GM23338 (cell line): ENCODE results near the gene GPR183. TPM values are rescaled to one million over a fixed set of nuclear protein-coding genes. Genes with fewer than 3 reads are reported as not detected.

Experiments
- ATAC-seq: fragments of 200-7000 bp; cut with Tn5 transposase; 3 replicates; pipeline ENCODE4 v1.9.1; 2020
- DNase-seq: peaks from one replicate; pipeline ENCODE4 v3.0.0-alpha.2; 2015; ENCODE audit warnings: low spot score
- H2AFZ ChIP-seq: fragments of 200-600 bp; sonication (generic); 2 replicates; pipeline ENCODE4 v1.8.0; 2016; ENCODE audit warnings: antibody characterized with exemption, mild to moderate bottlenecking, moderate library complexity
- H3F3A ChIP-seq: fragments of 200-600 bp; sonication (generic); replicated peaks from 2 replicates; pipeline ENCODE4 v1.8.0; 2017; ENCODE audit warnings: antibody characterized with exemption, mixed run types, low read depth
- H3K27ac ChIP-seq: fragments of 200-600 bp; sonication (generic); 2 replicates; pipeline ENCODE4 v1.6.1; 2016; ENCODE audit warnings: low read depth
- H3K27me3 ChIP-seq: fragments of 200-600 bp; sonication (generic); 2 replicates; pipeline ENCODE4 v1.8.0; 2016; ENCODE audit warnings: mild to moderate bottlenecking, mixed run types, moderate library complexity; ENCODE audit not compliant: insufficient read depth
- H3K36me3 ChIP-seq: fragments of 200-600 bp; sonication (generic); 2 replicates; pipeline ENCODE4 v1.8.0; 2016; ENCODE audit warnings: mild to moderate bottlenecking; ENCODE audit not compliant: insufficient read depth
- H3K4me1 ChIP-seq: fragments of 200-600 bp; sonication (generic); 2 replicates; pipeline ENCODE4 v1.8.0; 2016; ENCODE audit warnings: mild to moderate bottlenecking, moderate library complexity; ENCODE audit not compliant: insufficient read depth
- H3K4me2 ChIP-seq: fragments of 200-600 bp; sonication (generic); 2 replicates; pipeline ENCODE4 v1.7.1; 2017; ENCODE audit warnings: mixed run types
- H3K4me3 ChIP-seq: fragments of 200-600 bp; sonication (generic); 2 replicates; pipeline ENCODE4 v1.6.1; 2016; ENCODE audit warnings: mixed run types
- H3K79me2 ChIP-seq: fragments of 200-600 bp; sonication (generic); replicated peaks from 2 replicates; pipeline ENCODE4 v1.8.0; 2017; ENCODE audit warnings: mild to moderate bottlenecking; ENCODE audit not compliant: insufficient read depth
- H3K9me2 ChIP-seq: fragments of 200-600 bp; sonication (generic); 2 replicates; pipeline ENCODE4 v1.8.0; 2017; ENCODE audit not compliant: insufficient read depth
- H4K20me1 ChIP-seq: fragments of 200-600 bp; sonication (generic); replicated peaks from 2 replicates; pipeline ENCODE4 v1.8.0; 2017; ENCODE audit warnings: mild to moderate bottlenecking; ENCODE audit not compliant: insufficient read depth
- H3K27ac Mint-ChIP-seq: 2 replicates; pipeline ENCODE4 v1.8.0; 2020; ENCODE audit warnings: inconsistent platforms, mild to moderate bottlenecking, moderate library complexity, mixed read lengths
- H3K27me3 Mint-ChIP-seq: 3 replicates; pipeline ENCODE4 v1.8.0; 2022; ENCODE audit warnings: low read depth, mild to moderate bottlenecking, moderate library complexity, mixed read lengths, inconsistent platforms; ENCODE audit not compliant: insufficient read depth, poor library complexity
- H3K36me3 Mint-ChIP-seq: 3 replicates; pipeline ENCODE4 v1.8.0; 2021; ENCODE audit warnings: low read depth, mild to moderate bottlenecking, inconsistent platforms, moderate library complexity, mixed read lengths
- H3K4me1 Mint-ChIP-seq: 3 replicates; pipeline ENCODE4 v1.8.0; 2020; ENCODE audit warnings: mild to moderate bottlenecking, inconsistent platforms, mixed read lengths
- H3K4me3 Mint-ChIP-seq: 3 replicates; pipeline ENCODE4 v1.8.0; 2021; ENCODE audit warnings: moderate library complexity, mild to moderate bottlenecking, inconsistent platforms, mixed read lengths
- H3K9me3 Mint-ChIP-seq: 3 replicates; pipeline ENCODE4 v1.8.0; 2020; ENCODE audit warnings: moderate library complexity, mild to moderate bottlenecking, inconsistent platforms, mixed read lengths
- EZH2phosphoT487 ChIP-seq: fragments of 200-600 bp; sonication (generic); IDR thresholded peaks from one replicate; pipeline ENCODE4 v1.8.1; 2018; ENCODE audit warnings: antibody characterized with exemption; ENCODE audit not compliant: unreplicated experiment
- JUNB ChIP-seq: IDR thresholded peaks from one replicate; pipeline ENCODE4 v1.6.1; 2016; ENCODE audit warnings: antibody characterized with exemption; ENCODE audit not compliant: unreplicated experiment
- NANOG ChIP-seq: IDR thresholded peaks from 2 replicates; pipeline ENCODE4 v1.6.1; 2016; ENCODE audit warnings: antibody characterized with exemption, borderline replicate concordance
- STAT1 ChIP-seq: IDR thresholded peaks from one replicate; pipeline ENCODE4 v1.6.1; 2016; ENCODE audit warnings: antibody characterized with exemption; ENCODE audit not compliant: unreplicated experiment
- ZNF331 ChIP-seq: fragments of 250-450 bp; sonication (Bioruptor Pico); IDR thresholded peaks from 2 replicates; pipeline ENCODE4 v1.5.0; 2020; ENCODE audit warnings: low read depth, mild to moderate bottlenecking, moderate library complexity
- polyA plus RNA-seq: library from polyadenylated mRNA; unstranded; fragments of >200 nt; fragmentation: Nextera tagmentation; extraction: Ambion mirVana; gene quantifications from 2 replicates; pipeline ENCODE4 v1.2.1, GENCODE V29; 2016
- total RNA-seq: library from RNA; depleted of rRNA; stranded (reverse); fragments of >200 nt; shearing (Covaris generic); gene quantifications from 2 replicates; pipeline ENCODE4 v1.2.3, GENCODE V29; 2014
- TF ChIP-seq, protein P1 (sequence below): IDR thresholded peaks from one replicate; pipeline ENCODE4 v1.6.1; 2018; ENCODE audit warnings: antibody characterized with exemption; ENCODE audit not compliant: unreplicated experiment
- TF ChIP-seq, protein P2 (sequence below): fragments of 250-450 bp; sonication (Bioruptor Pico); IDR thresholded peaks from 2 replicates; pipeline ENCODE4 v1.5.0; 2020; ENCODE audit warnings: mild to moderate bottlenecking, moderate library complexity
- TF ChIP-seq, protein P3 (sequence below), 2 experiments: fragments of 200-600 bp in 1 of 2; sonication (generic) in 1 of 2; conservative IDR thresholded peaks; 2 replicates each; pipeline versions ENCODE4 v1.5.1 to v1.6.1; 2016 to 2017; ENCODE audit warnings: antibody characterized with exemption in 2 of 2, low read depth in 2 of 2, mild to moderate bottlenecking in 2 of 2, moderate library complexity in 1 of 2
- TF ChIP-seq, protein P4 (sequence below): IDR thresholded peaks from 2 replicates; pipeline ENCODE4 v1.6.1; 2016; ENCODE audit warnings: antibody characterized with exemption

The GPR183 gene
- total and polyA plus RNA-seq, 2 experiments from 2014 or later: 0.78 TPM; not detected in 1

DNA sequence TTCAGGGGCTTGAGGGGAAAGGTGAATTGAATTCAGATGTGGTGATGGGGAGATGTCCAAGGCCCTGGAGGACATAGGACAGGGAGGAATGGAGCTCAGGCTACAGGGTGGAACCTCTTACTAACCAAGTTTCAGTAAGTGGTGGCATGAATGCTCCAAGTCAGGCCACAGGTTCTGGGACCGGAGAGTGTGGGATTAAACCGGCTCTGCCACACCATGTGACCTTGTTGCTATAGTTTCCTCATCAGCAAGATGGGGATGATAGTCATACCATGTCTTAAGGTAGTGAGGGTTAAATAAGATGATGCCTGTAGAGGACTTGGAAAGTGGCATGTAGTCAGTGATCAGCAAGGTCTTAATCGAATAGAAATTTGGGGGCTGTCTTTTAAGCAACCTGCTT lies 16.3 kb downstream of the GPR183 start:
- H3K79me2 ChIP-seq: 0 out of 2 replicates have a peak, but pooled peaks cover 3% of the 10 kb centered on the region
- no peak overlapping the region for H3K4me2 ChIP-seq
- TF ChIP-seq STAT1 (no peak), EZH2phosphoT487 (no peak), JUNB (no peak), NANOG (no peak), ZNF331 (CRISPR knock-in tag) (no peak)
- TF ChIP-seq, protein P1, sequence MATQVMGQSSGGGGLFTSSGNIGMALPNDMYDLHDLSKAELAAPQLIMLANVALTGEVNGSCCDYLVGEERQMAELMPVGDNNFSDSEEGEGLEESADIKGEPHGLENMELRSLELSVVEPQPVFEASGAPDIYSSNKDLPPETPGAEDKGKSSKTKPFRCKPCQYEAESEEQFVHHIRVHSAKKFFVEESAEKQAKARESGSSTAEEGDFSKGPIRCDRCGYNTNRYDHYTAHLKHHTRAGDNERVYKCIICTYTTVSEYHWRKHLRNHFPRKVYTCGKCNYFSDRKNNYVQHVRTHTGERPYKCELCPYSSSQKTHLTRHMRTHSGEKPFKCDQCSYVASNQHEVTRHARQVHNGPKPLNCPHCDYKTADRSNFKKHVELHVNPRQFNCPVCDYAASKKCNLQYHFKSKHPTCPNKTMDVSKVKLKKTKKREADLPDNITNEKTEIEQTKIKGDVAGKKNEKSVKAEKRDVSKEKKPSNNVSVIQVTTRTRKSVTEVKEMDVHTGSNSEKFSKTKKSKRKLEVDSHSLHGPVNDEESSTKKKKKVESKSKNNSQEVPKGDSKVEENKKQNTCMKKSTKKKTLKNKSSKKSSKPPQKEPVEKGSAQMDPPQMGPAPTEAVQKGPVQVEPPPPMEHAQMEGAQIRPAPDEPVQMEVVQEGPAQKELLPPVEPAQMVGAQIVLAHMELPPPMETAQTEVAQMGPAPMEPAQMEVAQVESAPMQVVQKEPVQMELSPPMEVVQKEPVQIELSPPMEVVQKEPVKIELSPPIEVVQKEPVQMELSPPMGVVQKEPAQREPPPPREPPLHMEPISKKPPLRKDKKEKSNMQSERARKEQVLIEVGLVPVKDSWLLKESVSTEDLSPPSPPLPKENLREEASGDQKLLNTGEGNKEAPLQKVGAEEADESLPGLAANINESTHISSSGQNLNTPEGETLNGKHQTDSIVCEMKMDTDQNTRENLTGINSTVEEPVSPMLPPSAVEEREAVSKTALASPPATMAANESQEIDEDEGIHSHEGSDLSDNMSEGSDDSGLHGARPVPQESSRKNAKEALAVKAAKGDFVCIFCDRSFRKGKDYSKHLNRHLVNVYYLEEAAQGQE: no peak
- TF ChIP-seq, protein P2, sequence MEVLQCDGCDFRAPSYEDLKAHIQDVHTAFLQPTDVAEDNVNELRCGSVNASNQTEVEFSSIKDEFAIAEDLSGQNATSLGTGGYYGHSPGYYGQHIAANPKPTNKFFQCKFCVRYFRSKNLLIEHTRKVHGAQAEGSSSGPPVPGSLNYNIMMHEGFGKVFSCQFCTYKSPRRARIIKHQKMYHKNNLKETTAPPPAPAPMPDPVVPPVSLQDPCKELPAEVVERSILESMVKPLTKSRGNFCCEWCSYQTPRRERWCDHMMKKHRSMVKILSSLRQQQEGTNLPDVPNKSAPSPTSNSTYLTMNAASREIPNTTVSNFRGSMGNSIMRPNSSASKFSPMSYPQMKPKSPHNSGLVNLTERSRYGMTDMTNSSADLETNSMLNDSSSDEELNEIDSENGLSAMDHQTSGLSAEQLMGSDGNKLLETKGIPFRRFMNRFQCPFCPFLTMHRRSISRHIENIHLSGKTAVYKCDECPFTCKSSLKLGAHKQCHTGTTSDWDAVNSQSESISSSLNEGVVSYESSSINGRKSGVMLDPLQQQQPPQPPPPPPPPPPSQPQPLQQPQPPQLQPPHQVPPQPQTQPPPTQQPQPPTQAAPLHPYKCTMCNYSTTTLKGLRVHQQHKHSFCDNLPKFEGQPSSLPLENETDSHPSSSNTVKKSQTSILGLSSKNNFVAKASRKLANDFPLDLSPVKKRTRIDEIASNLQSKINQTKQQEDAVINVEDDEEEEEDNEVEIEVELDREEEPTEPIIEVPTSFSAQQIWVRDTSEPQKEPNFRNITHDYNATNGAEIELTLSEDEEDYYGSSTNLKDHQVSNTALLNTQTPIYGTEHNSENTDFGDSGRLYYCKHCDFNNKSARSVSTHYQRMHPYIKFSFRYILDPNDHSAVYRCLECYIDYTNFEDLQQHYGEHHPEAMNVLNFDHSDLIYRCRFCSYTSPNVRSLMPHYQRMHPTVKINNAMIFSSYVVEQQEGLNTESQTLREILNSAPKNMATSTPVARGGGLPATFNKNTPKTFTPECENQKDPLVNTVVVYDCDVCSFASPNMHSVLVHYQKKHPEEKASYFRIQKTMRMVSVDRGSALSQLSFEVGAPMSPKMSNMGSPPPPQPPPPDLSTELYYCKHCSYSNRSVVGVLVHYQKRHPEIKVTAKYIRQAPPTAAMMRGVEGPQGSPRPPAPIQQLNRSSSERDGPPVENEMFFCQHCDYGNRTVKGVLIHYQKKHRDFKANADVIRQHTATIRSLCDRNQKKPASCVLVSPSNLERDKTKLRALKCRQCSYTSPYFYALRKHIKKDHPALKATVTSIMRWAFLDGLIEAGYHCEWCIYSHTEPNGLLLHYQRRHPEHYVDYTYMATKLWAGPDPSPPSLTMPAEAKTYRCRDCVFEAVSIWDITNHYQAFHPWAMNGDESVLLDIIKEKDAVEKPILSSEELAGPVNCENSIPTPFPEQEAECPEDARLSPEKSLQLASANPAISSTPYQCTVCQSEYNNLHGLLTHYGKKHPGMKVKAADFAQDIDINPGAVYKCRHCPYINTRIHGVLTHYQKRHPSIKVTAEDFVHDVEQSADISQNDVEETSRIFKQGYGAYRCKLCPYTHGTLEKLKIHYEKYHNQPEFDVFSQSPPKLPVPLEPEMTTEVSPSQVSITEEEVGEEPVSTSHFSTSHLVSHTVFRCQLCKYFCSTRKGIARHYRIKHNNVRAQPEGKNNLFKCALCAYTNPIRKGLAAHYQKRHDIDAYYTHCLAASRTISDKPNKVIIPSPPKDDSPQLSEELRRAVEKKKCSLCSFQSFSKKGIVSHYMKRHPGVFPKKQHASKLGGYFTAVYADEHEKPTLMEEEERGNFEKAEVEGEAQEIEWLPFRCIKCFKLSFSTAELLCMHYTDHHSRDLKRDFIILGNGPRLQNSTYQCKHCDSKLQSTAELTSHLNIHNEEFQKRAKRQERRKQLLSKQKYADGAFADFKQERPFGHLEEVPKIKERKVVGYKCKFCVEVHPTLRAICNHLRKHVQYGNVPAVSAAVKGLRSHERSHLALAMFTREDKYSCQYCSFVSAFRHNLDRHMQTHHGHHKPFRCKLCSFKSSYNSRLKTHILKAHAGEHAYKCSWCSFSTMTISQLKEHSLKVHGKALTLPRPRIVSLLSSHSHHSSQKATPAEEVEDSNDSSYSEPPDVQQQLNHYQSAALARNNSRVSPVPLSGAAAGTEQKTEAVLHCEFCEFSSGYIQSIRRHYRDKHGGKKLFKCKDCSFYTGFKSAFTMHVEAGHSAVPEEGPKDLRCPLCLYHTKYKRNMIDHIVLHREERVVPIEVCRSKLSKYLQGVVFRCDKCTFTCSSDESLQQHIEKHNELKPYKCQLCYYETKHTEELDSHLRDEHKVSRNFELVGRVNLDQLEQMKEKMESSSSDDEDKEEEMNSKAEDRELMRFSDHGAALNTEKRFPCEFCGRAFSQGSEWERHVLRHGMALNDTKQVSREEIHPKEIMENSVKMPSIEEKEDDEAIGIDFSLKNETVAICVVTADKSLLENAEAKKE: no peak
- TF ChIP-seq, protein P3, sequence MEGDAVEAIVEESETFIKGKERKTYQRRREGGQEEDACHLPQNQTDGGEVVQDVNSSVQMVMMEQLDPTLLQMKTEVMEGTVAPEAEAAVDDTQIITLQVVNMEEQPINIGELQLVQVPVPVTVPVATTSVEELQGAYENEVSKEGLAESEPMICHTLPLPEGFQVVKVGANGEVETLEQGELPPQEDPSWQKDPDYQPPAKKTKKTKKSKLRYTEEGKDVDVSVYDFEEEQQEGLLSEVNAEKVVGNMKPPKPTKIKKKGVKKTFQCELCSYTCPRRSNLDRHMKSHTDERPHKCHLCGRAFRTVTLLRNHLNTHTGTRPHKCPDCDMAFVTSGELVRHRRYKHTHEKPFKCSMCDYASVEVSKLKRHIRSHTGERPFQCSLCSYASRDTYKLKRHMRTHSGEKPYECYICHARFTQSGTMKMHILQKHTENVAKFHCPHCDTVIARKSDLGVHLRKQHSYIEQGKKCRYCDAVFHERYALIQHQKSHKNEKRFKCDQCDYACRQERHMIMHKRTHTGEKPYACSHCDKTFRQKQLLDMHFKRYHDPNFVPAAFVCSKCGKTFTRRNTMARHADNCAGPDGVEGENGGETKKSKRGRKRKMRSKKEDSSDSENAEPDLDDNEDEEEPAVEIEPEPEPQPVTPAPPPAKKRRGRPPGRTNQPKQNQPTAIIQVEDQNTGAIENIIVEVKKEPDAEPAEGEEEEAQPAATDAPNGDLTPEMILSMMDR (conservative IDR thresholded peaks at IDR 0.05; ENCODE audit: low read depth in 2 of 2): no peak
- TF ChIP-seq, protein P4, sequence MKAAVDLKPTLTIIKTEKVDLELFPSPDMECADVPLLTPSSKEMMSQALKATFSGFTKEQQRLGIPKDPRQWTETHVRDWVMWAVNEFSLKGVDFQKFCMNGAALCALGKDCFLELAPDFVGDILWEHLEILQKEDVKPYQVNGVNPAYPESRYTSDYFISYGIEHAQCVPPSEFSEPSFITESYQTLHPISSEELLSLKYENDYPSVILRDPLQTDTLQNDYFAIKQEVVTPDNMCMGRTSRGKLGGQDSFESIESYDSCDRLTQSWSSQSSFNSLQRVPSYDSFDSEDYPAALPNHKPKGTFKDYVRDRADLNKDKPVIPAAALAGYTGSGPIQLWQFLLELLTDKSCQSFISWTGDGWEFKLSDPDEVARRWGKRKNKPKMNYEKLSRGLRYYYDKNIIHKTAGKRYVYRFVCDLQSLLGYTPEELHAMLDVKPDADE: no peak
- DNase-seq: no peak
- no peaks in the 10 kb centered on the region for H3K36me3 ChIP-seq
- H3F3A ChIP-seq: no peaks in the 10 kb centered on the region
- no peaks in the 10 kb centered on the region for H3K27me3 ChIP-seq
- H3K36me3 Mint-ChIP-seq: no peaks in the 10 kb centered on the region
- no peaks in the 10 kb centered on the region for H3K27me3 Mint-ChIP-seq
- H3K27ac ChIP-seq: no peak overlapping the region
- 0 out of 2 replicates have a peak overlapping the region, but pooled peaks have one; percentile 28 for H3K27ac Mint-ChIP-seq
- H3K9me3 Mint-ChIP-seq: no peaks in the 10 kb centered on the region
- no peaks in the 10 kb centered on the region; the same call in 2 of the 3 replicates for H3K4me1 Mint-ChIP-seq
- H3K4me3 Mint-ChIP-seq: no peak overlapping the region
- no peaks in the 10 kb centered on the region for H3K9me2 ChIP-seq
- no peak overlapping the region for H3K4me3 ChIP-seq
- ATAC-seq: peak; percentile 38; the same call in 2 of the 3 replicates
- H3K4me1 ChIP-seq: no peaks in the 10 kb centered on the region
- peaks cover 6% of the 10 kb centered on the region; the same call in 1 of the 2 replicates for H4K20me1 ChIP-seq
- no peak overlapping the region for H2AFZ ChIP-seq
